B cell (primary cell): ENCODE results near the gene CAV2.

ENCODE experiments used
- EZH2 ChIP-seq: IDR thresholded peaks from 2 replicates; pipeline ENCODE4 v1.6.1; 2012; ENCODE audit warnings: borderline replicate concordance, low read depth, mild to moderate bottlenecking, moderate library complexity, low read length; ENCODE audit not compliant: insufficient read depth, poor library complexity, severe bottlenecking
- TF ChIP-seq, protein P1 (sequence below): fragments of 200-600 bp; IDR thresholded peaks from one replicate; pipeline ENCODE4 v1.8.0; 2022; ENCODE audit warnings: antibody characterized with exemption, mild to moderate bottlenecking

DNA sequence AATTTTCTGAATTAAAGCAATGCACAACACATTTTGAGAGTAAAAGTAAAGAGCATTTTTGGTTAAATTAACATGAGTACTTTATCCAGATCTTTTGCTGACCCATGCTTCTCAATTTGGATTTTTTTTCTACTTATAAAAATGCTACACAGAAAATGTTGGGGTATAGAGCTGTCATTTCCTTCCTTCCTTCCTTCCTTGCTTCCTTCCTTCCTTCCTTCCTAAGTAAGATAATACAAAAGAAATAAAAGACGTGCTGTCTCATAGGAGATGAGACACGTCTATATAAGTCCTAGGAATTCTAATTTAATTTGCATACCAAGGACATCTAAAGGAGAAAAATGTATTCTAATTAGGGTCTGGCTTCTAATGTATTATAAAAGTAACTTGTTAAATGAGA is 31.0 kb upstream of the CAV2 start:
- TF ChIP-seq, protein P1, sequence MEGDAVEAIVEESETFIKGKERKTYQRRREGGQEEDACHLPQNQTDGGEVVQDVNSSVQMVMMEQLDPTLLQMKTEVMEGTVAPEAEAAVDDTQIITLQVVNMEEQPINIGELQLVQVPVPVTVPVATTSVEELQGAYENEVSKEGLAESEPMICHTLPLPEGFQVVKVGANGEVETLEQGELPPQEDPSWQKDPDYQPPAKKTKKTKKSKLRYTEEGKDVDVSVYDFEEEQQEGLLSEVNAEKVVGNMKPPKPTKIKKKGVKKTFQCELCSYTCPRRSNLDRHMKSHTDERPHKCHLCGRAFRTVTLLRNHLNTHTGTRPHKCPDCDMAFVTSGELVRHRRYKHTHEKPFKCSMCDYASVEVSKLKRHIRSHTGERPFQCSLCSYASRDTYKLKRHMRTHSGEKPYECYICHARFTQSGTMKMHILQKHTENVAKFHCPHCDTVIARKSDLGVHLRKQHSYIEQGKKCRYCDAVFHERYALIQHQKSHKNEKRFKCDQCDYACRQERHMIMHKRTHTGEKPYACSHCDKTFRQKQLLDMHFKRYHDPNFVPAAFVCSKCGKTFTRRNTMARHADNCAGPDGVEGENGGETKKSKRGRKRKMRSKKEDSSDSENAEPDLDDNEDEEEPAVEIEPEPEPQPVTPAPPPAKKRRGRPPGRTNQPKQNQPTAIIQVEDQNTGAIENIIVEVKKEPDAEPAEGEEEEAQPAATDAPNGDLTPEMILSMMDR = no peak
- no peak for TF ChIP-seq EZH2
